Fibroblast of mammary gland (primary cell): ENCODE data around the gene PRDX2.
A peak's percentile ranks its signal among the peaks of the same experiment; 100 is the strongest.

Experiments
- DNase-seq: peaks from one replicate; pipeline ENCODE4 v3.0.0-alpha.2; 2010; ENCODE audit warnings: low read depth
- H3K4me3 ChIP-seq: 2 replicates; pipeline ENCODE4 v1.5.1; 2011; ENCODE audit warnings: low read depth, mild to moderate bottlenecking, low read length, moderate library complexity; ENCODE audit not compliant: control insufficient read depth
- CTCF ChIP-seq: conservative IDR thresholded peaks from 2 replicates; pipeline ENCODE4 v1.5.1; 2011; ENCODE audit warnings: low read depth, low read length, inconsistent platforms; ENCODE audit not compliant: control insufficient read depth, insufficient read depth

The PRDX2 gene

DNA sequence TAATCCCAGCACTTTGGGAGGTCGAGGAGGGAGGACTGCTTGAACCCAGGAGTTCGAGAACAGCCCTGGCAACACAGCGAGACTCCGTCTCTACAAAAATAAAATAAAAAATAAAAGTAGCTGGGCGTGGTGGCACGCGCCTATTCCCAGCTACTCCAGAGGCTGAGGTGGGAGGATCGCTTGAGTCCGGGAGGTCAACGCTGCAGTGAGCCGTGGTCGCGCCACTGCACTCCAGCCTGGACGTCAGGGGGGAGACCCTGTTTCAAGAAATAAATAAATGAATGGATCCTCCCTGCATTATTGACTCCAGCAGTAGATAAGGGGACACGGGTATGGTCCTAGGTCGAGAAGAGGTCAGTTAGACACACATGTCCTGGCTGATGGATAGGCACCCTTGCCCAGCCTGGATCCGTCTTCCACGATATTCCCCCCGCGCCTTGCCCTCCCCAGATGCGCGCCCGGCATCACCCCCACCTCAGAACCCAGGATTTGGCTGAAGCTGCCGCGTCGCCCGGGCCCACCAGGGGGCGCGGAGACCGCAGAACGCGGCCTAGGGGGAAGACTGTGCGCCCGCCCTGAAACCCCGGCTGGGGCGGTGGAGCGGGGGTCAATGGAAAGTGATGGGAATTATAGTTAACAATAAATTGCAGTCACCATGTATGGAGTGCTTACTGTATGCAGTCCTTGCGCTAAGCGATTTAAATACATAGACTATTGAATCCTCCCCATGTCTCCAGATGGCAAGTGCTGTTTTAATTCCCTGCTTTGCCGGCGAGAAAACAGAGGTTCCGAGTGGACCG lies 24.2 kb downstream of the PRDX2 start:
- peak; percentile 72 for TF ChIP-seq CTCF
- peak; percentile 74 for DNase-seq
- H3K4me3 ChIP-seq: peak overlapping the region; percentile 71

DNA sequence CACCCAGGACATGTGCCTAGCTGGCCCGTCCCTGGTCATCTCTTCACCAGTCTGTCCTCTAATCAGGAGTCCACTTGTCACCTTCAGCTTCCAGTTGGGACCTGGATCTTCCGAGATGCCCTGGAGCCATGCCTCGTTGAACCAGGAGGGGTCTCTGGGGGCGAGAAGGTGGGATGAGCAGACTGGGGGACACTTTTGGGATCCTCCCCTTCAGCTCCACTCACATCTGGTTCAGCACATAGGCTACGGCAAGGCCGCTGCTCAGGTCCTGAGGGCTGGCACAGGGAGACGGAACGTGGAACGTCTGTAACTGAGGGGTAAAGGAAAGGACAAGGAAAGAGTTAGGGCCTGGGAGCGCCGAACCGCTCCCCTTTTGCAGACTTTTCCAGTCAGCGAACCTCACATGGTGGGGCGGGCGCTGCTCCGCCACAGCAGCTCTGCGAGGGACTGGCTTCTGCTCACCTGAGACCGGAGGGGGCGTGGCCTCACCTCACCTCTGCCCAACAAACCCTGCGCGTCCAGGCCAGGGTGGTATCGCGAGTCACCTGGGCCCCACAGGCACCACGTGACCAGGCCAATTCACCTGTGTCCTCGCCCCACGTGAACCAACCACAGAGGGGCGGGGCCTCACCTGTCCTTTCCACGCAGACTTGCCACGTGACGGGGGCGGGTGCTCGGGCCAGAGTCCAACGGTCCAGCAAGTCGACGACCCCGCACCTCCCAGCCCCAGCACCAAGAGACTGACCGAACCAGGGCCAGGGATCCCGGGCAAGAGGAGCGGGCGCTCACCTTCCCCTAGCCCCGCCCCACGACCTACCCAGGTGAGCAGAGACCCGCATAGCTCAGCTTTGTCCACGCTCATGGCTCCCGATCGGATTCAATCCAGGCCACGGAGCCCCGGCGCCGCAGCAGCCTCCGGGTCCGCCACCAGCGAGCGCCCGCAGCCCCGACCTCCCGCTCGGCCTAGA lies 26.7 kb downstream of the PRDX2 start, which contains the start of gene HOOK2:
HOOK2 (minus strand) TSS at position 965 of the 968 bp plus-strand sequence; CDS start at position 862, 103 bp downstream.
- DNase-seq: no peak

GRCh38 chr19:12773571-12773970 lies 28.0 kb downstream of the PRDX2 start:
- no peak overlapping the region for H3K4me3 ChIP-seq
- peak; percentile 48 for TF ChIP-seq CTCF
- peak; percentile 50 for DNase-seq

More for the DNA sequence above, 26.7 kb downstream of the PRDX2 start, which contains the start of gene HOOK2:
- no peak for TF ChIP-seq CTCF
- H3K4me3 ChIP-seq: peak within 1 kb of the TSS; percentile 68

DNA sequence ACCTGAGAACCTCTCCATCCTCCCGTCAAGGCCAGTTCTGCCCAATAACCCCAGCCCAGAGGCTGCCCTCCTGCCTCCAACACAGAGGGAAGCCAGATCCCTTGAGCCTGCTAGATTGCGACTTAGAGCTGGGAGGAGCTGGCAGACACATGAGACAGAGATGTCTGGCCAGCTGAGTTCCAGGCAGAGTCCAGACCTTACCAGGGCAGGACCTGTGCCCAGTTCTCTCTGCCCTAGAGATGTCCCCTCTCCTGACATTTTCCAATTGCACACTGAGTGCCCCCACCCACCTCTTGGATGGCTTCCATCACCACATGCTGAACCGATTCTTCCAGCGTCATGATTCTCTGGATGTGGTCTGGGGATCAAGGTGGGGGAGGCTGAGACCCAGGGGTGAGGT lies 29.3 kb downstream of the PRDX2 start:
- no peak overlapping the region for H3K4me3 ChIP-seq
- no peak for DNase-seq
- TF ChIP-seq CTCF: no peak

DNA sequence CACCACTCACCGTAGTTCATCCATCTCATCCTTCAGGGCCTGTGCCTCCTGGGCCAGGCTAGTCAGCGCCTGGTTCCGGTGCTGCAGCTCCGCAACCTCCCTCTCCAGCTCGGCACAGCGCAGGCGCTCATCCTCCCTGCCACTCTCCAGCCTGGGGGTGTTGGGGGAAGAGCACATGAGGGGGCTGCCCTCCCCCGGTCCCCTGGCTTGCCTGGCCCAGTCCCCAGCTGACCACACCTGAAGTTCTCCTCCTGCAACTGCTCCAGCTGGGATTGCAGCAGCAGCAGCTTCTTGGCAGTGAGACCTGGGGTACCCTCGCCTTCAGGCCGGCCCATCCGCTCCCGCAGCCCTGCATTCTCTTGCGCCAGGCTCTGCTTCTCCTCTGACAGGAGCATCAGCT lies 30.7 kb downstream of the PRDX2 start:
- H3K4me3 ChIP-seq: no peak overlapping the region
- no peak for DNase-seq
- no peak for TF ChIP-seq CTCF

- H3K4me3 ChIP-seq: no peak overlapping the region
- no peak for TF ChIP-seq CTCF
- no peak for DNase-seq
Observed at GRCh38 chr19:12769689-12770088, 31.9 kb downstream of the PRDX2 start.
